HCT116 (cell line): Measurements from ENCODE around the gene GPR146. TPM values are rescaled to one million over a fixed set of nuclear protein-coding genes. Genes with fewer than 3 reads are reported as not detected.

Experiments
- ATAC-seq: fragments of 200-7000 bp; cut with Tn5 transposase; 2 replicates; pipeline ENCODE4 v1.9.1; 2020; ENCODE audit warnings: mild to moderate bottlenecking, moderate library complexity
- BruUV-seq: library from RNA; stranded (reverse); fragments of 400-500 nt; replicated peaks from 2 replicates; lab custom pipeline; 2021; lab: Mats Ljungman, UMichigan
- CTCF ChIA-PET: fragments of 300-600 bp; sonication (Branson Sonifier 250); formaldehyde crosslinking; loops from one replicate; lab custom pipeline; 2021; ENCODE audit warnings: antibody characterized with exemption; lab: Charles Lee
- POLR2A ChIA-PET: fragments of 300-600, 350-600 bp; sonication (Branson Sonifier 250); formaldehyde crosslinking; loops from one replicate; lab custom pipeline; 2021; ENCODE audit warnings: antibody characterized with exemption; lab: Charles Lee
- RAD21 ChIA-PET, 2 experiments: fragments of 300-600 bp; sonication (Branson Sonifier 250); formaldehyde crosslinking; loops; one replicate each; lab custom pipeline; 2023; ENCODE audit warnings: low total read pairs in 2 of 2; ENCODE audit not compliant: uncharacterized antibody in 2 of 2, unreplicated experiment in 2 of 2, low non-redundant PET in 1 of 2; lab: Charles Lee
- DNase-seq: peaks from one replicate; pipeline ENCODE4 v3.0.0-alpha.2; 2010; ENCODE audit warnings: low read depth, low spot score
- H2AFZ ChIP-seq: fragments of 200-600 bp; shearing (Covaris generic), sonication (generic); 2 replicates; pipeline ENCODE4 v1.6.1; 2017; ENCODE audit warnings: low read depth, mixed run types, mixed read lengths, antibody characterized with exemption, low read length; ENCODE audit not compliant: poor library complexity, severe bottlenecking
- H3K27ac ChIP-seq: 2 replicates; pipeline ENCODE4 v1.5.1; 2012; ENCODE audit warnings: low read depth, low read length
- H3K27me3 ChIP-seq: fragments of 200-600 bp; sonication (generic); 2 replicates; pipeline ENCODE4 v1.6.1; 2016; ENCODE audit warnings: mixed run types, low read length, mixed read lengths; ENCODE audit not compliant: insufficient read depth
- H3K36me3 ChIP-seq, 2 experiments: fragments of 200-500 bp in 1 of 2; fragments of 200-600 bp in 1 of 2; sonication (Bioruptor generic) in 1 of 2; sonication (generic) in 1 of 2; 2 replicates each; pipeline versions ENCODE4 v1.5.1 to v1.6.1; 2014 to 2016; ENCODE audit warnings: low read length in 2 of 2, inconsistent platforms in 1 of 2, mixed read lengths in 1 of 2, mixed run types in 1 of 2; ENCODE audit not compliant: insufficient read depth in 2 of 2, control insufficient read depth in 1 of 2
- H3K4me1 ChIP-seq, 2 experiments: fragments of 200-600 bp in 1 of 2; sonication (generic) in 1 of 2; 2 replicates each; pipeline versions ENCODE4 v1.5.1 to v1.6.1; 2012 to 2017; ENCODE audit warnings: low read length in 2 of 2, inconsistent platforms in 1 of 2, mild to moderate bottlenecking in 1 of 2, mixed read lengths in 1 of 2, mixed run types in 1 of 2, moderate library complexity in 1 of 2; ENCODE audit not compliant: insufficient read depth in 2 of 2, control insufficient read depth in 1 of 2
- H3K4me2 ChIP-seq: fragments of 200-600 bp; sonication (generic); 2 replicates; pipeline ENCODE4 v1.6.1; 2017; ENCODE audit warnings: mixed run types, low read length, mixed read lengths
- H3K4me3 ChIP-seq, 2 experiments: fragments of 200-600 bp in 1 of 2; sonication (generic) in 1 of 2; replicated peaks in 1 of 2; 2 replicates each; pipeline ENCODE4 v1.5.1; 2011 to 2016; ENCODE audit warnings: low read length in 2 of 2, control low read depth in 1 of 2, low read depth in 1 of 2, mild to moderate bottlenecking in 1 of 2, mixed read lengths in 1 of 2, mixed run types in 1 of 2
- H3K79me2 ChIP-seq: fragments of 200-600 bp; sonication (generic); 2 replicates; pipeline ENCODE4 v1.6.1; 2017; ENCODE audit warnings: mild to moderate bottlenecking, mixed run types, low read length, moderate library complexity, mixed read lengths; ENCODE audit not compliant: insufficient read depth
- H3K9ac ChIP-seq: fragments of 200-600 bp; sonication (generic); 2 replicates; pipeline ENCODE4 v1.6.1; 2016; ENCODE audit warnings: low read length, mixed read lengths
- H3K9me2 ChIP-seq: fragments of 200-600 bp; sonication (generic), shearing (Covaris generic); 2 replicates; pipeline ENCODE4 v1.6.1; 2017; ENCODE audit warnings: mixed run types, mild to moderate bottlenecking, moderate library complexity; ENCODE audit not compliant: insufficient read depth
- H3K9me3 ChIP-seq, 2 experiments: fragments of 200-500 bp in 1 of 2; fragments of 200-600 bp in 1 of 2; sonication (Bioruptor generic) in 1 of 2; sonication (generic) in 1 of 2; 2 replicates each; pipeline ENCODE4 v1.6.1; 2014 to 2017; ENCODE audit warnings: low read length in 2 of 2, mixed read lengths in 2 of 2, inconsistent platforms in 1 of 2, low read depth in 1 of 2, mild to moderate bottlenecking in 1 of 2, mixed run types in 1 of 2, moderate library complexity in 1 of 2; ENCODE audit not compliant: control insufficient read depth in 1 of 2, insufficient read depth in 1 of 2
- H4K20me1 ChIP-seq: fragments of 200-600 bp; sonication (generic), shearing (Covaris generic); 2 replicates; pipeline ENCODE4 v1.6.1; 2017; ENCODE audit warnings: mixed run types, mild to moderate bottlenecking, moderate library complexity; ENCODE audit not compliant: insufficient read depth
- ELF1 ChIP-seq: IDR thresholded peaks from 2 replicates; pipeline ENCODE4 v1.6.1; 2012; ENCODE audit warnings: low read depth, borderline replicate concordance
- EZH2phosphoT487 ChIP-seq: fragments of 200-600 bp; IDR thresholded peaks from 2 replicates; pipeline ENCODE4 v1.6.1; 2018; ENCODE audit warnings: antibody characterized with exemption, borderline replicate concordance
- JUND ChIP-seq: IDR thresholded peaks from 2 replicates; pipeline ENCODE4 v1.6.1; 2012
- SRF ChIP-seq: IDR thresholded peaks from 2 replicates; pipeline ENCODE4 v1.6.1; 2012; ENCODE audit warnings: low read depth
- intact Hi-C: fragments of 100-400 bp; cut with micrococcal nuclease; formaldehyde crosslinking; loops from 2 replicates; pipeline ENCODE4 v1.10.0; 2022
- total RNA-seq: library from RNA; stranded (reverse); gene quantifications from one replicate; pipeline ENCODE4 v1.2.1, GENCODE V29; 2021; ENCODE audit not compliant: unreplicated experiment
- TF ChIP-seq, protein P1 (sequence below): IDR thresholded peaks from 2 replicates; pipeline ENCODE4 v1.6.1; 2012; ENCODE audit warnings: low read depth

Gene GPR146
- total RNA-seq, 1 experiment from 2014 or later = 2.4 TPM

- Histone ChIP-seq H4K20me1 (no peaks in the 10 kb centered on the region), H3K9me3 (no peaks in the 10 kb centered on the region), H2AFZ (no peak overlapping the region), H3K4me1 (no peaks in the 10 kb centered on the region), H3K27ac (no peak overlapping the region), H3K79me2 (peaks cover 3% of the 10 kb centered on the region; the same call in 1 of the 2 replicates), H3K27me3 (no peaks in the 10 kb centered on the region), H3K4me2 (no peak overlapping the region), H3K36me3 (no peaks in the 10 kb centered on the region), H3K9me2 (no peaks in the 10 kb centered on the region), H3K9ac (no peak overlapping the region), H3K4me3 (no peak overlapping the region)
- no TSS peak for BruUV-seq
- ChIA-PET RAD21 (no interaction called here), POLR2A (no interaction called here), CTCF (no interaction called here)
- intact Hi-C loops = loop anchor here (10.0 kb wide), 1 partner anchor 155 kb away; no protein-coding TSS in a partner anchor
- peak; percentile 90 for ATAC-seq
- no peak for TF ChIP-seq JUND
- TF ChIP-seq SRF = no peak
- TF ChIP-seq, protein P1, sequence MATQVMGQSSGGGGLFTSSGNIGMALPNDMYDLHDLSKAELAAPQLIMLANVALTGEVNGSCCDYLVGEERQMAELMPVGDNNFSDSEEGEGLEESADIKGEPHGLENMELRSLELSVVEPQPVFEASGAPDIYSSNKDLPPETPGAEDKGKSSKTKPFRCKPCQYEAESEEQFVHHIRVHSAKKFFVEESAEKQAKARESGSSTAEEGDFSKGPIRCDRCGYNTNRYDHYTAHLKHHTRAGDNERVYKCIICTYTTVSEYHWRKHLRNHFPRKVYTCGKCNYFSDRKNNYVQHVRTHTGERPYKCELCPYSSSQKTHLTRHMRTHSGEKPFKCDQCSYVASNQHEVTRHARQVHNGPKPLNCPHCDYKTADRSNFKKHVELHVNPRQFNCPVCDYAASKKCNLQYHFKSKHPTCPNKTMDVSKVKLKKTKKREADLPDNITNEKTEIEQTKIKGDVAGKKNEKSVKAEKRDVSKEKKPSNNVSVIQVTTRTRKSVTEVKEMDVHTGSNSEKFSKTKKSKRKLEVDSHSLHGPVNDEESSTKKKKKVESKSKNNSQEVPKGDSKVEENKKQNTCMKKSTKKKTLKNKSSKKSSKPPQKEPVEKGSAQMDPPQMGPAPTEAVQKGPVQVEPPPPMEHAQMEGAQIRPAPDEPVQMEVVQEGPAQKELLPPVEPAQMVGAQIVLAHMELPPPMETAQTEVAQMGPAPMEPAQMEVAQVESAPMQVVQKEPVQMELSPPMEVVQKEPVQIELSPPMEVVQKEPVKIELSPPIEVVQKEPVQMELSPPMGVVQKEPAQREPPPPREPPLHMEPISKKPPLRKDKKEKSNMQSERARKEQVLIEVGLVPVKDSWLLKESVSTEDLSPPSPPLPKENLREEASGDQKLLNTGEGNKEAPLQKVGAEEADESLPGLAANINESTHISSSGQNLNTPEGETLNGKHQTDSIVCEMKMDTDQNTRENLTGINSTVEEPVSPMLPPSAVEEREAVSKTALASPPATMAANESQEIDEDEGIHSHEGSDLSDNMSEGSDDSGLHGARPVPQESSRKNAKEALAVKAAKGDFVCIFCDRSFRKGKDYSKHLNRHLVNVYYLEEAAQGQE = no peak
- no peak for TF ChIP-seq EZH2phosphoT487
- TF ChIP-seq ELF1 = no peak
- DNase-seq = peak; percentile 52
Measured at GRCh38 chr7:1059200-1060091, 15.1 kb downstream of the GPR146 start.
